Measurements from ENCODE around the gene ESPL1. TPM values are rescaled to one million over a fixed set of nuclear protein-coding genes. Genes with fewer than 3 reads are reported as not detected.

The ESPL1 gene
- total RNA-seq, 4 donors from 2014 or later = 0.13 to 1.5 (median 0.52) TPM

- Histone ChIP-seq H3K9me3 (no peaks in the 10 kb centered on the region), H3K27ac (peak overlapping the region; percentile 81 to 91 (median 86)), H3K4me1 (peaks cover 17 to 18% of the 10 kb centered on the region in 2 donors), H3K36me3 (peaks cover 0 to 4% of the 10 kb centered on the region in 2 donors), H3K4me3 (replicated peaks in 1 of 3) (peak overlapping the region; percentile 74 to 91 (median 82)), H3K27me3 (no peaks in the 10 kb centered on the region)
- intact Hi-C loops (cut with DNase I) = loop anchor here (5.0 kb wide), 1 partner anchor 39 kb away; no protein-coding TSS in a partner anchor
- peak; percentile 75 to 79 for DNase-seq
- peak in 4 of 6 experiments; percentile 24 to 53 (median 44) for TF ChIP-seq CTCF (IDR thresholded peaks at IDR 0.05)
- TF ChIP-seq POLR2A (IDR thresholded peaks at IDR 0.05) = peak in 1 of 2 donors; percentile 53
- 1 to 2% methylated on average over 22 to 30 of the region's 51 CpGs for WGBS, 2 donors
Measured at GRCh38 chr12:53251477-53252348, 16.4 kb upstream of the ESPL1 start.

- Histone ChIP-seq H3K27me3 (no peaks in the 10 kb centered on the region), H3K4me1 (peaks cover 17 to 18% of the 10 kb centered on the region in 2 donors), H3K27ac (peak overlapping the region; percentile 81 to 91 (median 86)), H3K9me3 (no peaks in the 10 kb centered on the region), H3K4me3 (replicated peaks in 1 of 3) (peak overlapping the region; percentile 74 to 91 (median 82)), H3K36me3 (peaks cover 0 to 4% of the 10 kb centered on the region in 2 donors)
- intact Hi-C loops (cut with DNase I) = loop anchor here (5.0 kb wide), 1 partner anchor 40 kb away; no protein-coding TSS in a partner anchor
- TF ChIP-seq POLR2A (IDR thresholded peaks at IDR 0.05) (no peak), CTCF (IDR thresholded peaks at IDR 0.05) (no peak)
- peak; percentile 16 to 55 for DNase-seq
- WGBS, 2 donors = 7 to 8% methylated on average over 19 of the region's 19 CpGs
Measured at GRCh38 chr12:53252349-53252916, 15.7 kb upstream of the ESPL1 start.

- intact Hi-C loops (cut with DNase I) = loop anchor here (5.0 kb wide), 1 partner anchor 41 kb away; no protein-coding TSS in a partner anchor
- DNase-seq = no peak
- H3K4me1 ChIP-seq = peaks cover 17 to 18% of the 10 kb centered on the region in 2 donors
- no peak overlapping the region for H3K4me3 ChIP-seq (replicated peaks in 1 of 3)
- no peaks in the 10 kb centered on the region for H3K27me3 ChIP-seq
- H3K27ac ChIP-seq = peak overlapping the region in 2 of 3 donors; percentile 81 to 91
- H3K9me3 ChIP-seq = no peaks in the 10 kb centered on the region
- peaks cover 0 to 4% of the 10 kb centered on the region in 2 donors for H3K36me3 ChIP-seq
- TF ChIP-seq POLR2A (IDR thresholded peaks at IDR 0.05) (no peak), CTCF (IDR thresholded peaks at IDR 0.05) (no peak)
- WGBS, 2 donors = 89 to 90% methylated on average over 9 to 11 of the region's 13 CpGs
Measured at GRCh38 chr12:53253298-53253697, 14.8 kb upstream of the ESPL1 start.

- no peak for TF ChIP-seq CTCF (IDR thresholded peaks at IDR 0.05)
- TF ChIP-seq POLR2A (IDR thresholded peaks at IDR 0.05) = no peak
- Histone ChIP-seq H3K27me3 (no peaks in the 10 kb centered on the region), H3K36me3 (peaks cover 0 to 4% of the 10 kb centered on the region in 2 donors), H3K4me3 (replicated peaks in 1 of 3) (no peak overlapping the region), H3K4me1 (peaks cover 17 to 18% of the 10 kb centered on the region in 2 donors), H3K9me3 (no peaks in the 10 kb centered on the region), H3K27ac (no peak overlapping the region)
- 100% methylated on average over 1 of the region's 1 CpG; no CpG with 5 or more reads in 1 of the 2 donors for WGBS, 2 donors
- DNase-seq = no peak
- intact Hi-C loops (cut with DNase I) = loop anchor here (5.0 kb wide), 1 partner anchor 43 kb away; no protein-coding TSS in a partner anchor
Measured at GRCh38 chr12:53254816-53255545, 13.1 kb upstream of the ESPL1 start.
